Lower lobe of right lung (tissue), 2 donors: ENCODE data around the gene NCOA1. TPM values are rescaled to one million over a fixed set of nuclear protein-coding genes. Genes with fewer than 3 reads are reported as not detected.
"Not testable (repeated sequence)": the region's sequence is repeated elsewhere in the genome, so short reads cannot be mapped to it uniquely, and the experiment has no call there.

ENCODE experiments used
- ATAC-seq, 2 donors: fragments of 200-7000 bp; cut with Tn5 transposase; one replicate each; pipeline ENCODE4 v1.9.1; 2020 to 2022; ENCODE audit warnings: mild to moderate bottlenecking in 2 of 2, moderate library complexity in 2 of 2
- DNase-seq: peaks from one replicate; pipeline ENCODE4 v3.0.0-alpha.2; 2020
- H3K27ac ChIP-seq: fragments of 200-600 bp; one replicate; pipeline ENCODE4 v1.8.0; 2022
- H3K27me3 ChIP-seq: fragments of 200-600 bp; one replicate; pipeline ENCODE4 v1.8.0; 2022; ENCODE audit warnings: low read depth
- H3K36me3 ChIP-seq: fragments of 200-600 bp; one replicate; pipeline ENCODE4 v1.8.0; 2022; ENCODE audit warnings: mild to moderate bottlenecking
- H3K4me1 ChIP-seq: fragments of 200-600 bp; one replicate; pipeline ENCODE4 v1.8.0; 2022
- H3K4me3 ChIP-seq: fragments of 200-600 bp; one replicate; pipeline ENCODE4 v1.8.0; 2022; ENCODE audit warnings: mild to moderate bottlenecking
- H3K9me3 ChIP-seq: fragments of 200-600 bp; one replicate; pipeline ENCODE4 v1.8.0; 2022
- CTCF ChIP-seq: fragments of 200-600 bp; IDR thresholded peaks from one replicate; pipeline ENCODE4 v1.8.0; 2022; ENCODE audit warnings: antibody characterized with exemption, mild to moderate bottlenecking
- intact Hi-C: fragments of 100-400 bp; cut with DNase I; formaldehyde crosslinking; loops from one replicate; pipeline ENCODE4 v1.11.0; 2022
- total RNA-seq: library from RNA; stranded (reverse); fragmentation: NEBNext Ultra II Directional; extraction: Animal tissue kit (Norgen Biotek cat#: 25700); gene quantifications from one replicate; pipeline ENCODE4 v1.2.1, GENCODE V29; 2021
- donor health status: DM: no; HTN: yes; CAD: no; lungs with severe emphysema.

The NCOA1 gene
- total RNA-seq, 1 donor from 2014 or later = 48.3 TPM

DNA sequence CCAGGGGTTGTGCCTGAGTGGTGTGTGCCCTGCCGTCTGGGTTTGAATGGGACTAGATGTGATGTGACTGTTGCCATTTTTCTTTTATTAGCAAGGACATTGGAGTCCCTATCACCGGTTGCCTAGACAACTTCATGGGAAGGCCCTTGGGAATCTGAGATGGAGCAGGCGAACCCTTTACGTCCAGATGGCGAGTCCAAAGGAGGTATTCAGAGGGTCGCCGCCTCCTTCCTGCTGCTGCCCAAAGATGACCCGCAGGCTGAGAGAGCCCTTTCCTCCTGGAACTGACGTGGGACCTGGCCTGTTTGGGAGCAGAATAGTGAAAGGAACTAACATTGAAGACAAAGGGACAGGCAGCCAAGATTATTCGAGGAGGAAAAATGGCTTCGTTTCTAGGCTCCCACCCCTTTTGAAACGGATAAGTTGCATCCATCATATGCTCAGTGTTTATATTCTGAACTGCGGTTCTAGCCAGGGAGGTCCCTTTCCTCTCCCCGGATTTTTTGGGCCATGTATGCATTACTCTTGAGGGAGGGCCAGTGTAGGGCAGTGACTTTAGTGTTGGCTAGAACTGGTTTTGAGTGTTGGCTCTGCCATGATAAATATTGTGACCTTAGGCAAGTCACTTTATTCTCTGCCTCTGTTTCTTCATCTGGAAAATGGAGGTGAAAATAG, 302.8 kb downstream of the NCOA1 start:
- Histone ChIP-seq H3K9me3 (no peaks in the 10 kb centered on the region), H3K4me3 (peak overlapping the region; percentile 80), H3K36me3 (peaks cover 4% of the 10 kb centered on the region), H3K27ac (peak overlapping the region; percentile 100), H3K27me3 (no peaks in the 10 kb centered on the region), H3K4me1 (peaks cover 20% of the 10 kb centered on the region)
- DNase-seq (no peak), ATAC-seq (no peak)
- TF ChIP-seq CTCF = no peak
- intact Hi-C loops = no loop called here

- H3K27me3 ChIP-seq = no peaks in the 10 kb centered on the region
- ATAC-seq = no peak
- intact Hi-C loops = no loop called here
Observed at GRCh38 chr2:24797644-24798043, 306.6 kb downstream of the NCOA1 start.

DNA sequence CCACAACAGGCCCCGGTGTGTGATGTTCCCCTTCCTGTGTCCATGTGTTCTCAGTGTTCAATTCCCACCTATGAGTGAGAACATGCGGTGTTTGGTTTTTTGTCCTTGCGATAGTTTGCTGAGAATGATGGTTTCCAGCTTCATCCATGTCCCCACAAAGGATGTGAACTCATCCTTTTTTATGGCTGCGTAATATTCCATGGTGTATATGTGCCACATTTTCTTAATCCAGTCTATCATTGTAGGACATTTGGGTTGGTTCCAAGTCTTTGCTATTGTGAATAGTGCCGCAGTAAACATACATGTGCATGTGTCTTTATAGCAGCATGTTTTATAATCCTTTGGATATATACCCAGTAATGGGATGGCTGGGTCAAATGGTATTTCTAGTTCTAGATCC, 309.4 kb downstream of the NCOA1 start:
- not testable (repeated sequence) for H3K27me3 ChIP-seq, ATAC-seq

More at GRCh38 chr2:24797644-24798043, 306.6 kb downstream of the NCOA1 start:
- no peaks in the 10 kb centered on the region for H3K36me3 ChIP-seq
- peaks cover 7% of the 10 kb centered on the region for H3K4me1 ChIP-seq
- H3K4me3 ChIP-seq = no peak overlapping the region
- no peak for TF ChIP-seq CTCF
- H3K9me3 ChIP-seq = no peaks in the 10 kb centered on the region
- no peak for DNase-seq
- H3K27ac ChIP-seq = no peak overlapping the region

DNA sequence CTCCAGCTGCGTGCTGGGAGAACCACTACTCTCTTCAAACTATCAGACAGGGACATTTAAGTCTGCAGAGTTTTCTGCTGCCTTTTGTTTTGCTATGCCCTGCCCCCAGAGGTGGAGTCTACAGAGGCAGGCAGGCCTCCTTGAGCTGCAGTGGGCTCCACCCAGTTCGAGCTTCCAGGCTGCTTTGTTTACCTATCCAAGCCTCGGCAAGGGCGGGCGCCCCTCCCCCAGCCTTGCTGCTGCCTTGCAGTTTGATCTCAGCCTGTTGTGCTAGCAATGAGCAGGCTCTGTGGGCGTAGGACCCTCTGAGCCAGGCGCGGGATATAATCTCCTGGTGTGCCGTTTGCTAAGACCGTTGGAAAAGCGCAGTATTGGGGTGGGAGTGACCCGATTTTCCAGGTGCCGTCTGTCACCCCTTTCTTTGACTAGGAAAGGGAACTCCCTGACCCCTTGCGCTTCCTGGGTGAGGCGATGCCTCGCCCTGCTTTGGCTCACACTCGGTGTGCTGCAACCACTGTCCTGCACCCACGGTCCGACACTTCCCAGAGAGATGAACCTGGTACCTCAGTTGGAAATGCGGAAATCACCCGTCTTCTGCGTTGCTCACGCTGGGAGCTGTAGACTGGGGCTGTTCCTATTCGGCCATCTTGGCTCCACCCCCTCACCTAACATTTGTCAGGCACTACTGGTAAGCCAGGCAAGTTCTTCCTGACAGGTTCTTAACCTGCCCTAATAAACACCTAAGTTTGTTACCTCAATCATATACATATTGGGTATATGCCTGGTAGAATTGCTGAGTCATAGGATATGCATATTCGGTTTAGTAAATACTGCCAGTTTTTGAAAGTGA, 315.0 kb downstream of the NCOA1 start:
- H3K36me3 ChIP-seq, H3K27ac ChIP-seq, H3K4me1 ChIP-seq, H3K27me3 ChIP-seq, DNase-seq, H3K9me3 ChIP-seq, intact Hi-C loops, H3K4me3 ChIP-seq, ATAC-seq: not testable (repeated sequence)

More for the DNA sequence above, 309.4 kb downstream of the NCOA1 start:
- H3K27ac ChIP-seq, DNase-seq, H3K36me3 ChIP-seq, H3K4me3 ChIP-seq, intact Hi-C loops, H3K4me1 ChIP-seq, H3K9me3 ChIP-seq: not testable (repeated sequence)

DNA sequence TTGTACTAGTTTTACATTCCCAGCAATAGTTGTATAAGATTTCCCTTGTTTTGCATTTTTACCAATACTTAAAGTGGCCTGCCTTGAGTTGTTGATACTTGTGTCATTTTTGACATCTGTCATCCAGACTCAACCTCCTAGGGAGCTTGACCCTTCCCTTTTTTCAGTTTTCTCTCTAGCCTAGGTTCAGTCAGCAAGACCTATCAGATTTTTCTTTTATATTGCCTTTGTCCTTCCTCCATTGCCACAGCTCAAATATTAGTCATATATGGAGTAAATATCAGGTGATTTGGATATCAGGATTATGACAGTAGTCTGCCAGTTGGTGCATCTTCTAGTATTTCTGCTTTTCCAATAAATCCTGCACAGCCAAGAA, 315.6 kb downstream of the NCOA1 start:
- Histone ChIP-seq H3K27me3 (no peaks in the 10 kb centered on the region), H3K4me3 (no peak overlapping the region), H3K27ac (no peak overlapping the region), H3K9me3 (no peaks in the 10 kb centered on the region), H3K4me1 (no peaks in the 10 kb centered on the region), H3K36me3 (no peaks in the 10 kb centered on the region)
- intact Hi-C loops = no loop called here
- no peak for DNase-seq
- ATAC-seq = no peak
- no peak for TF ChIP-seq CTCF

- Histone ChIP-seq H3K4me3 (no peak overlapping the region), H3K27ac (no peak overlapping the region), H3K36me3 (no peaks in the 10 kb centered on the region), H3K4me1 (no peaks in the 10 kb centered on the region), H3K27me3 (no peaks in the 10 kb centered on the region), H3K9me3 (no peaks in the 10 kb centered on the region)
- no peak for DNase-seq
- no peak for TF ChIP-seq CTCF
- no peak for ATAC-seq
- intact Hi-C loops = no loop called here
Observed at GRCh38 chr2:24809316-24810007, 318.4 kb downstream of the NCOA1 start.
